H54 (cell line): Measurements from ENCODE around the gene SYK.

Experiments used
- DNase-seq: peaks from one replicate; pipeline ENCODE4 v3.0.0; 2011; ENCODE audit warnings: low spot score, mixed read lengths; ENCODE audit not compliant: insufficient read length
- FAIRE-seq: peaks from 3 replicates; lab custom pipeline; 2011; peaks lifted over from hg19 to GRCh38; lab: Jason Lieb, UNC
- POLR2A ChIP-seq: IDR thresholded peaks from 2 replicates; pipeline ENCODE4 v1.6.1; 2011; ENCODE audit warnings: low read depth, mild to moderate bottlenecking, low read length

SYK gene

GRCh38 chr9:90909747-90910283, 108.2 kb downstream of the SYK start:
- FAIRE-seq (no peak), DNase-seq (no peak)
- TF ChIP-seq POLR2A: no peak

GRCh38 chr9:90914196-90914595, 112.6 kb downstream of the SYK start:
- FAIRE-seq (no peak), DNase-seq (no peak)
- TF ChIP-seq POLR2A: no peak

GRCh38 chr9:90914868-90915483, 113.4 kb downstream of the SYK start:
- FAIRE-seq: peak; percentile 27
- DNase-seq: peak; percentile 95
- no peak for TF ChIP-seq POLR2A

- no peak for TF ChIP-seq POLR2A
- peak; percentile 53 for DNase-seq
- FAIRE-seq: no peak
These were observed 114.1 kb downstream of the SYK start for GRCh38 chr9:90915693-90916092.

GRCh38 chr9:90916147-90916734, 114.6 kb downstream of the SYK start:
- TF ChIP-seq POLR2A: no peak
- FAIRE-seq (no peak), DNase-seq (no peak)

- DNase-seq: no peak
- FAIRE-seq: no peak
- TF ChIP-seq POLR2A: no peak
These were observed 118.3 kb downstream of the SYK start for GRCh38 chr9:90919883-90920282.

GRCh38 chr9:90921104-90921503, 119.5 kb downstream of the SYK start:
- no peak for TF ChIP-seq POLR2A
- FAIRE-seq (no peak), DNase-seq (no peak)

- no peak for FAIRE-seq
These were observed 120.3 kb downstream of the SYK start for GRCh38 chr9:90921969-90922368.

GRCh38 chr9:90925581-90926257, 124.1 kb downstream of the SYK start:
- DNase-seq: no peak
- no peak for TF ChIP-seq POLR2A
- no peak for FAIRE-seq

More at GRCh38 chr9:90921969-90922368, 120.3 kb downstream of the SYK start:
- no peak for TF ChIP-seq POLR2A
- DNase-seq: no peak

GRCh38 chr9:90926936-90927335, 125.3 kb downstream of the SYK start:
- TF ChIP-seq POLR2A: no peak
- DNase-seq (no peak), FAIRE-seq (no peak)

GRCh38 chr9:90927496-90927895, 125.9 kb downstream of the SYK start:
- FAIRE-seq (no peak), DNase-seq (no peak)
- no peak for TF ChIP-seq POLR2A

GRCh38 chr9:90929626-90930025, 128.0 kb downstream of the SYK start:
- TF ChIP-seq POLR2A: no peak
- FAIRE-seq (no peak), DNase-seq (no peak)

- FAIRE-seq: no peak
- TF ChIP-seq POLR2A: no peak
These were observed 131.8 kb downstream of the SYK start for GRCh38 chr9:90933468-90933867.

GRCh38 chr9:90939351-90939750, 137.7 kb downstream of the SYK start:
- no peak for TF ChIP-seq POLR2A
- FAIRE-seq (no peak), DNase-seq (no peak)

More at GRCh38 chr9:90933468-90933867, 131.8 kb downstream of the SYK start:
- DNase-seq: no peak

GRCh38 chr9:90940280-90940679, 138.7 kb downstream of the SYK start:
- DNase-seq (no peak), FAIRE-seq (no peak)
- no peak for TF ChIP-seq POLR2A
